NCI-H345 (cell line): ENCODE data around the gene PLPPR4.
A peak's percentile ranks its signal among the peaks of the same experiment; 100 is the strongest.
"Not testable (repeated sequence)": the region's sequence is repeated elsewhere in the genome, so short reads cannot be mapped to it uniquely, and the experiment has no call there.

Experiments used
- DNase-seq: peaks from one replicate; lab custom pipeline; 2025; lab: John Stamatoyannopoulos, UW

Gene PLPPR4

GRCh38 chr1:99269321-99269720 is 5.0 kb downstream of the PLPPR4 start:
- no peak for DNase-seq

GRCh38 chr1:99270646-99271045 is 6.4 kb downstream of the PLPPR4 start:
- DNase-seq: no peak

- DNase-seq: no peak
These were observed 7.0 kb downstream of the PLPPR4 start for GRCh38 chr1:99271249-99271648.

- no peak for DNase-seq
These were observed 12.8 kb downstream of the PLPPR4 start for GRCh38 chr1:99277066-99277465.

- DNase-seq: no peak
These were observed 15.2 kb downstream of the PLPPR4 start for GRCh38 chr1:99279525-99279924.

GRCh38 chr1:99281105-99281504 is 16.8 kb downstream of the PLPPR4 start:
- no peak for DNase-seq

GRCh38 chr1:99282536-99282935 is 18.2 kb downstream of the PLPPR4 start:
- DNase-seq: no peak

- not testable (repeated sequence) for DNase-seq
These were observed 19.2 kb downstream of the PLPPR4 start for GRCh38 chr1:99283521-99283920.

- no peak for DNase-seq
These were observed 28.6 kb downstream of the PLPPR4 start for GRCh38 chr1:99292886-99293285.

GRCh38 chr1:99297923-99298322 is 33.6 kb downstream of the PLPPR4 start:
- DNase-seq: no peak

GRCh38 chr1:99304725-99305282 is 40.5 kb downstream of the PLPPR4 start:
- DNase-seq: no peak

- no peak for DNase-seq
These were observed 41.3 kb downstream of the PLPPR4 start for GRCh38 chr1:99305626-99306025.

- no peak for DNase-seq
These were observed 41.8 kb downstream of the PLPPR4 start for GRCh38 chr1:99306056-99306455.

GRCh38 chr1:99306644-99307043 is 42.4 kb downstream of the PLPPR4 start:
- no peak for DNase-seq

GRCh38 chr1:99315305-99315704 is 51.0 kb downstream of the PLPPR4 start:
- no peak for DNase-seq

GRCh38 chr1:99326215-99326949 is 62.1 kb downstream of the PLPPR4 start:
- peak; percentile 38 for DNase-seq

- peak; percentile 24 for DNase-seq
These were observed 63.1 kb downstream of the PLPPR4 start for GRCh38 chr1:99327357-99327756.

- no peak for DNase-seq
These were observed 63.9 kb downstream of the PLPPR4 start for GRCh38 chr1:99328171-99328570.

GRCh38 chr1:99331083-99331482 is 66.8 kb downstream of the PLPPR4 start:
- DNase-seq: no peak

- DNase-seq: no peak
These were observed 67.3 kb downstream of the PLPPR4 start for GRCh38 chr1:99331636-99332035.

GRCh38 chr1:99332561-99332960 is 68.3 kb downstream of the PLPPR4 start:
- no peak for DNase-seq

GRCh38 chr1:99334991-99335390 is 70.7 kb downstream of the PLPPR4 start:
- no peak for DNase-seq

- no peak for DNase-seq
These were observed 82.9 kb downstream of the PLPPR4 start for GRCh38 chr1:99347041-99347684.
